Measurements from ENCODE around the gene BOD1L2. TPM values are rescaled to one million over a fixed set of nuclear protein-coding genes. Genes with fewer than 3 reads are reported as not detected.

BOD1L2 gene
- total RNA-seq, 2 experiments from 2014 or later: not detected

GRCh38 chr18:57164401-57164800 is 17.5 kb downstream of the BOD1L2 start:
- Histone ChIP-seq H3K9me3 (ENCODE audit: low read length) (no peaks in the 10 kb centered on the region), H2AFZ (ENCODE audit: low read length) (no peak overlapping the region), H3K36me3 (ENCODE audit: insufficient read depth, low read length) (no peaks in the 10 kb centered on the region), H3K79me2 (ENCODE audit: insufficient read depth, low read depth, low read length) (no peaks in the 10 kb centered on the region), H4K20me1 (ENCODE audit: insufficient read depth, low read length) (no peaks in the 10 kb centered on the region), H3K4me1 (ENCODE audit: insufficient read depth, low read length, poor library complexity, severe bottlenecking) (no peaks in the 10 kb centered on the region), H3K27ac (ENCODE audit: low read depth, low read length, poor library complexity, severe bottlenecking) (no peak overlapping the region), H3K9me2 (ENCODE audit: insufficient read depth, low read length) (no peaks in the 10 kb centered on the region), H3K4me3 (ENCODE audit: low read depth, low read length, poor library complexity, severe bottlenecking) (no peak overlapping the region), H3K4me2 (ENCODE audit: low read length) (no peak overlapping the region)
- POLR2A ChIA-PET: interaction anchor here (0.6 kb wide), 1 partner anchor 291 kb away, joined by 3 read pairs; no protein-coding TSS in a partner anchor
- intact Hi-C loops (cut with micrococcal nuclease; ENCODE audit: unreplicated experiment): no loop called here
- BruUV-seq (replicated peaks): no TSS peak
- CTCF ChIA-PET (ENCODE audit: unreplicated experiment): no interaction called here
- no peak for DNase-seq (ENCODE audit: low spot score)
- TF ChIP-seq CTCF (conservative IDR thresholded peaks at IDR 0.05; ENCODE audit: low read length): no peak

- POLR2A ChIA-PET: interaction anchor here (0.6 kb wide), 1 partner anchor 202 kb away, joined by 4 read pairs; no protein-coding TSS in a partner anchor
- no peak overlapping the region for H3K4me2 ChIP-seq (ENCODE audit: low read length)
- H3K79me2 ChIP-seq (ENCODE audit: insufficient read depth, low read depth, low read length): no peaks in the 10 kb centered on the region
- DNase-seq (ENCODE audit: low spot score): no peak
- BruUV-seq (replicated peaks): no TSS peak
- CTCF ChIA-PET (ENCODE audit: unreplicated experiment): no interaction called here
- no peak overlapping the region for H3K4me3 ChIP-seq (ENCODE audit: low read depth, low read length, poor library complexity, severe bottlenecking)
- no peaks in the 10 kb centered on the region for H3K9me3 ChIP-seq (ENCODE audit: low read length)
- no peak overlapping the region for H2AFZ ChIP-seq (ENCODE audit: low read length)
- H3K36me3 ChIP-seq (ENCODE audit: insufficient read depth, low read length): no peaks in the 10 kb centered on the region
- TF ChIP-seq CTCF (conservative IDR thresholded peaks at IDR 0.05; ENCODE audit: low read length) (no peak), EZH2phosphoT487 (IDR thresholded peaks at IDR 0.05; ENCODE audit: borderline replicate concordance, low read depth, low read length) (no peak)
- no peaks in the 10 kb centered on the region for H3K9me2 ChIP-seq (ENCODE audit: insufficient read depth, low read length)
- no peak overlapping the region for H3K27ac ChIP-seq (ENCODE audit: low read depth, low read length, poor library complexity, severe bottlenecking)
- no peaks in the 10 kb centered on the region for H3K4me1 ChIP-seq (ENCODE audit: insufficient read depth, low read length, poor library complexity, severe bottlenecking)
- intact Hi-C loops (cut with micrococcal nuclease; ENCODE audit: unreplicated experiment): no loop called here
- no peaks in the 10 kb centered on the region for H4K20me1 ChIP-seq (ENCODE audit: insufficient read depth, low read length)
These were observed 20.9 kb downstream of the BOD1L2 start for GRCh38 chr18:57167617-57168308.

- H3K79me2 ChIP-seq (ENCODE audit: insufficient read depth, low read depth, low read length): no peaks in the 10 kb centered on the region
- no peaks in the 10 kb centered on the region for H3K9me3 ChIP-seq (ENCODE audit: low read length)
- no peaks in the 10 kb centered on the region for H3K4me1 ChIP-seq (ENCODE audit: insufficient read depth, low read length, poor library complexity, severe bottlenecking)
- no peaks in the 10 kb centered on the region for H3K9me2 ChIP-seq (ENCODE audit: insufficient read depth, low read length)
- ChIA-PET POLR2A (no interaction called here), CTCF (ENCODE audit: unreplicated experiment) (no interaction called here)
- BruUV-seq (replicated peaks): no TSS peak
- TF ChIP-seq CTCF (conservative IDR thresholded peaks at IDR 0.05; ENCODE audit: low read length) (no peak), EZH2phosphoT487 (IDR thresholded peaks at IDR 0.05; ENCODE audit: borderline replicate concordance, low read depth, low read length) (no peak)
- no peak overlapping the region for H3K4me3 ChIP-seq (ENCODE audit: low read depth, low read length, poor library complexity, severe bottlenecking)
- H3K36me3 ChIP-seq (ENCODE audit: insufficient read depth, low read length): no peaks in the 10 kb centered on the region
- no peak overlapping the region for H2AFZ ChIP-seq (ENCODE audit: low read length)
- intact Hi-C loops (cut with micrococcal nuclease; ENCODE audit: unreplicated experiment): no loop called here
- DNase-seq (ENCODE audit: low spot score): no peak
- no peaks in the 10 kb centered on the region for H4K20me1 ChIP-seq (ENCODE audit: insufficient read depth, low read length)
- H3K4me2 ChIP-seq (ENCODE audit: low read length): no peak overlapping the region
- H3K27ac ChIP-seq (ENCODE audit: low read depth, low read length, poor library complexity, severe bottlenecking): no peak overlapping the region
These were observed 24.1 kb downstream of the BOD1L2 start for GRCh38 chr18:57171026-57171425.
